ENCODE results near the gene PACSIN2.
A peak's percentile ranks its signal among the peaks of the same experiment; 100 is the strongest.

Gene PACSIN2

GRCh38 chr22:42878561-42879305 is 136.2 kb downstream of the PACSIN2 start:
- no peak for DNase-seq

GRCh38 chr22:42877597-42878340 is 137.2 kb downstream of the PACSIN2 start:
- no peak for DNase-seq

- no peak for DNase-seq
Observed at GRCh38 chr22:42877158-42877557, 137.8 kb downstream of the PACSIN2 start.

GRCh38 chr22:42876041-42876440 is 138.9 kb downstream of the PACSIN2 start:
- DNase-seq = no peak

- no peak for DNase-seq
Observed at GRCh38 chr22:42874010-42874409, 140.9 kb downstream of the PACSIN2 start.

GRCh38 chr22:42873356-42873755 is 141.6 kb downstream of the PACSIN2 start:
- no peak for DNase-seq

- no peak for DNase-seq
Observed at GRCh38 chr22:42872821-42873220, 142.1 kb downstream of the PACSIN2 start.

- DNase-seq = no peak
Observed at GRCh38 chr22:42871146-42872050, 143.6 kb downstream of the PACSIN2 start.

GRCh38 chr22:42869888-42870480 is 145.0 kb downstream of the PACSIN2 start:
- DNase-seq = no peak

GRCh38 chr22:42869463-42869862 is 145.5 kb downstream of the PACSIN2 start:
- DNase-seq = no peak

GRCh38 chr22:42868751-42869251 is 146.1 kb downstream of the PACSIN2 start:
- DNase-seq = no peak

GRCh38 chr22:42866100-42866499 is 148.8 kb downstream of the PACSIN2 start:
- DNase-seq = no peak

- DNase-seq = no peak
Observed at GRCh38 chr22:42865536-42865935, 149.4 kb downstream of the PACSIN2 start.

GRCh38 chr22:42863349-42863961 is 151.5 kb downstream of the PACSIN2 start:
- DNase-seq = peak; percentile 76

GRCh38 chr22:42862045-42862734 is 152.8 kb downstream of the PACSIN2 start:
- no peak for DNase-seq

- DNase-seq = no peak
Observed at GRCh38 chr22:42860968-42861367, 154.0 kb downstream of the PACSIN2 start.

GRCh38 chr22:42857845-42858481 is 157.0 kb downstream of the PACSIN2 start:
- DNase-seq = no peak

GRCh38 chr22:42856865-42857704 is 157.9 kb downstream of the PACSIN2 start, which contains the start of gene ARFGAP3:
Gene ARFGAP3 (minus strand): TSS chr22:42857273. CDS start chr22:42857182, 91 bp downstream.
- DNase-seq = peak; percentile 92

- no peak for DNase-seq
Observed at GRCh38 chr22:42856179-42856864, 158.6 kb downstream of the PACSIN2 start.
